HG02885 (cell line): ENCODE measurements around the gene LRRC30.

ENCODE experiments used
- ATAC-seq: cut with Tn5 transposase; IDR thresholded peaks from one replicate; pipeline ENCODE4 v1.9.1; 2021; ENCODE audit warnings: mild to moderate bottlenecking; ENCODE audit not compliant: unreplicated experiment, poor library complexity

The LRRC30 gene

DNA sequence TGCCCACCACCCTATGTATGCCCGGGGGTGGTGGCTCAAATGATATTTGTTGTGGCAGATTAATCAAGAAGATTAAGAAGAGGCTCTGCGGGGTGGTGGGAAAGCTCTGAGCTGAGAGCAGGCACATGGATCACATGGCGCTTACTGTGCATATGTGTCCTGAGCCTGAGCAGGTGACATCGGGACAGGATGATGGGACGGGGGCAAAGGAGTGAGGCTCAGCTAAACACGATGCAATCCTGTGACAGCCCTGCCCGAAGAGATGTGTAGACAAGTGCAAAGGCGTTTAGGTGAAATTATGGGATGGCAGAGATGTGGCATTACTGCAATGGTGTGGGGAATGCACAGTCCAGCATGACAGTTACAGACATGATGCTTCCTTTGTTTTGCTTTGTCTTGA, 6.0 kb downstream of the LRRC30 start:
- ATAC-seq: no peak

DNA sequence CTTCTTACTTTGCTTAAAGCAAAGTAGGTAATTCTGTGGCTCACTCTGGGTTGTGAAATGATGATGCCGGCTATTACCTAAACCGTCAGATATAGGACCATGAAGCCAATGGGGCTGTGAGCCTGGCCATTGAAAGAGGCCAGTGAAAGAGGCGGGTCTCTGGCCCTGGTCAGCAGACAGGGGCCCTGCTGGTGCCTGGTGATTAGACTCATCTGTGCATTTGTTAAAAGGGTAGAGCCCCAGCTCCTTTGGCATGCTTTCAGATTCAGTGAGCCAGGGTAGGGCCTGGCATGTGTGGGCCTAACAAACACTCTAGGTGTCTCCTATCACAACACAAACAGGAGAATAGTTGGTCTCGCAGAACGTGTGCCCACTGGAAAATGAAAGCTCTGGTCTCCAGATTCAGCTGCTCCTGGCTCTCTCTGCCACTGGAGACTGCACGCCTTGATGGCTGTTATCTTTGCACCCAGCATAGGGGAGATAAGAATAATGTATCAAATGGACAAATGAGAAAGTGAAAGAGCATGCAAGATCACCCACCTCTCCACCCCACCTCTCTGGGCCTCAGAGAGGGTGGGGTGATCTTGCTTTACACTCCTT, 6.9 kb downstream of the LRRC30 start:
- ATAC-seq: no peak

DNA sequence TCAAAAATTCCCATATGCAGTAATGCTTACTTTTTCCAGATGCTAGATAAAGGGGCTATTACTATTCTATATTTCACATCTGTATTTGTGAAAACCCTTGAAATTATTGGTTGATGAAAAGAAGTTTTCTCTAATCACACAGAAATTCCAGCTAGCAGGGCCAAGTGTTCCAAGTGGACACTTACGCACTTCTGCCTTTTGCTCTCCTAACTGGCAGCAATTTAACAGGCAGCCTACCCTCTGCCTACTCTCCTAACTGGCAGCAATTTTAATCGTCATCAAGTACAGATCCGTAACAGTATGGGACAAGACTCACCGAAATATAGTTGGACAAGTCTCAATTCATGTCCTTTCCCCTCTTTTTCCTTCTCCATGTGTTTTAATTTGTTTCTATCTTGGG, 12.0 kb downstream of the LRRC30 start:
- no peak for ATAC-seq

DNA sequence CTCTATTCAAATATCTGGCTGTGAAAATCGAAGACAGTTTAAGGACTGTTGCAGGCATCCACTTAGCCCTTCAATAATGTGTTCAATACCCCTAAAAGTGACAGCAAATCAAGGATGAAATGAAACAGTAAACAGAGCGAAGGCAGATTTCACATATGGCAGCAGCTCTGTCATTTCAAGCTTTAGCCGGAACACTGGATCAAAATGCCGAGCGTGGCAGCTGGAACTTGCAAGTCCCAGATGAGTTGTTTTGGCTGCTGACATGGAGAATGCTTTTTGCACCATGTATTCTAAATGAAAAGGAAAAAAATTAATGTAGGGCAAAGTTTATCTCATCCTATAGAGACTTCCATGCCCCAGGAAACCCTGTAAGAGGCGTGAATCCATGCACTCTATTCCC, 18.0 kb downstream of the LRRC30 start:
- ATAC-seq: no peak

DNA sequence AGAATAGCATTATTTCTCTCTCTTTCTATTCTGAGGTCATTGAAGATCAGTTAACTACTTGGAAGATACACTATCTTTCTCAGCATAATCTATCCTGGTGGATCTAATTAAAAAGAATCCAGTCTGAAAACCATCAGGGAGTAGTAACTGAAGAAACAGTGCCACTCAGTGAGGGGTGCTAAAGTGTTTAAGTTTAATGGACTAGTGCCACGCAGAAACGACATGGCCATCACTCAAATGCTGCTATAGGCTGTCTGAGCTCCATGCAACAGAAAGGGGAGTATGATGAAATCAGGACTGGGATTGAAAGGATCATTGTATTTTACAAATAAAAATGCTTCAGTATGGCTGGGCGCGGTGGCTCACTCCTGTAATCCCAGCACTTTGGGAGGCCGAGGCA, 23.3 kb downstream of the LRRC30 start:
- ATAC-seq: no peak

DNA sequence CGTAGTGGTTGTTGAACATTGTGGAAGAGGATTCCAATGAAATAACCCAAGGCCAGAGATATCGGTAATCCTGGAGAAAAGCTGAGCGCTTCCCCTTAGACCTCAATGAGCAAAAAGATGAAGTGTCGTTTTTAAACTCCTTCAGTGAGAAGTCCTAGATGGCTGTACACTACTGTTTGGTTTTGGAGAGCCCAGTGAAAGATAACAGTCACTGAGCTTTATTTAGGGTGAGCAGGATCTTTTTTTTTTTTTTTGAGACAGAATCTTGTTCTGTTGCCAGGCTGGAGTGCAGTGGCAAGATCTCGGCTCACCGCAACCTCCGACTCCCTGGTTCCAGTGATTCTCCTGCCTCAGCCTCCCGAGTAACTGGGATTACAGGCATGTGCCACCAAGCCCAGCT, 24.2 kb downstream of the LRRC30 start:
- ATAC-seq: no peak

DNA sequence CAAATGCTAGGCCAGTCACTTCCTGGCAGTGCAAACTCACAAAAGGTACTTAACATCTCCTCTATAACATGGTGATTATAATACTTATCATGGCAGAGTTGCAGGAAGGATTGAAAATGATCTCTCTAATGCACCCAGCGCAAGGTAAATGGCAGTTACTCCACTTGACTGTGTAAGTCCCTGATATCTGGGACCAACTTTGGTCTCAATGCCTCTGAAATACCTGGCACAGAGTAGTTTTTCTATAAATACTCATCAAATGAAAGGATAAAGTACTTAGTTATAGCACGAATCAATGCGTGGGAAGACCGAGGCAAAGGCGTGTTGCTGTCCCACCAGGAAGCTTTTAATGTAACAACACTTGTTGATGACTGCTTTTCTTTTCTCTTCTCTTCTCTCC, 24.8 kb downstream of the LRRC30 start:
- ATAC-seq: no peak

DNA sequence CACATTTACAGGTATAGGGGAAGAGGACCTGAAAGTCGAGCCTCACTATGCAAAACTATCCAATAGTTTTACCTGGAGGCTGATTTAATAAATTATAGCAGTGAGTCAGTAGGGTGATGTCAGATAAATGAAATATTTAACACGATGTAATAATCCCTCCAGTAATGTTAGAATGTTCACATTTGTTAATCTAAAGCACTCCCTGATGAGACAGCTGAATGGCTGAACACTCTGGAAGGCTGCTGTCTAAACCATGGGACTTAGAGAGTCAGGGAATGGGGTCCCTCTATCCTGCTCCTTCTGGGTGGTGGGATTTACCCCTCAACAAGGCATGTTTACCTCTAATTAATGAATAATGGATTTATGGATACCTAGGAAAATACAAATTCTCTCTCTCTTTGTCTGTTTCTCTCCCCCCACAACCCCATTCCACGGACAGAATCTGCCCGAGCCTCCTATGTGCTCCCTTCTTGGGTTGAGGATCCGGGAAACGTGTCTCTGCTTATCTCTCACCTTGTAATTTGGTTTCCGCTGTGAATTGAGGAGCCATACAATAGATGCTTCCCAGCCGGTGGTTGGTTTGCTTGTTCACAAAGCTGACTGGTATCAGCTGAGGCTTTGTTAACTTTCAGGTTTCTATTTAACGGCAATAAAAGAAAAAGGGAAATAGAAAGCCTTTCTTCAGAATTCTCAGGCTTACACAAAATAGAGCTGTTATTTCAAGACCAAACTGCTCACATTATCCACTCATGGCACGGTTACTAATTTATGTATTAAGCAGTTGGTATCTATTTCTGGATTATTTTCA, 25.9 kb downstream of the LRRC30 start:
- no peak for ATAC-seq

DNA sequence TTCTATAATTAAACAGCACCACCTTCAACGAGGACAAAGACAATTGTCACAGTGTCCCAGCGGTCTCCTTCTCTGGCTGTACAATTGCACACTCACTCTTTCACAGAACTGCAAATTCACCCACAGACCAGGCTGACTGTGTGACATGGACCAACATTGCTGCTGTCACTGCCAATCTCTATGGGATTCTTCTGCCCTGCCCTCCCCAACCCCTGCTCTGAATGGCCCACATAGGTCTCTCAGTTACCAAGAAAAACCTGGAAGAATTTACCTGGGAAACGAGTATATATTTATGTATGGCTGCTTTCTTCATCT, 26.5 kb downstream of the LRRC30 start:
- no peak for ATAC-seq

DNA sequence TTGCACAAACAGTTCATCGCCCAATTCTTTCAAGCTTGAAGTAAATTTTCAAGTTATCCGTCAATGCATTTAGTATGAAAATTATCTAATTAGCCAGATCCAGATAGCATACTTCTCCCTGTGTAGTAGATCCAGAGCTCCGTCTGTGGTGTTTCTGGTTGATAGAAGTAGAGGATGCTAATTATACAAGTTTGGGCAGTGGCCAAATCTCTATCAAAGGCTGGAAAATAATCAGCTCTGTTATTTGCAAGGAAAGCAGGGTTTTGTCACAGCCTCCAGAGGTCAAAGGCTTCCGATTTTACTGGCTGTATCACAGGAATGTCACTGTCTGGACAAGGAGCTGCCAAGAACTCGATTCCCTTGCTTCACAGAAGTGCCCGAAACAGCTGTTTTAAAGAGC, 28.6 kb downstream of the LRRC30 start:
- ATAC-seq: no peak

DNA sequence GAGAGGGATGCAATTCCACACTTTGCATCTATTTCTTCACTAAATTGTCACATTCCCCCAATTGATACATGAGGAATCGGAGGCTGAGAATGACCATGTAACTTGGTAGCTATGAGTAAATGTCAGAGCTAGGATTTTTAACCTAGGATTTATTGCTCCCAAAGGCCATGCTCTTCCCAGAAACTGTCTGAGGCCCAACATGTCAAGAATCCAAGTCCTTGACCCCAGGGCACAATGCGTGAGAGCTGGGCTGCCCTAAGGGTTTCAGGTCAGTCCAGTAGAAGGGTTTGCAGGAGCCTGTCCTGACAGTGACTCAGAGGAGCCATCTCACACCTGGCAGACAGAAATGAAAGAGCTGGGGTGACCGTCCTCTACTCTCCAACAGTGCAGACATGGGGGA, 30.3 kb downstream of the LRRC30 start:
- no peak for ATAC-seq

DNA sequence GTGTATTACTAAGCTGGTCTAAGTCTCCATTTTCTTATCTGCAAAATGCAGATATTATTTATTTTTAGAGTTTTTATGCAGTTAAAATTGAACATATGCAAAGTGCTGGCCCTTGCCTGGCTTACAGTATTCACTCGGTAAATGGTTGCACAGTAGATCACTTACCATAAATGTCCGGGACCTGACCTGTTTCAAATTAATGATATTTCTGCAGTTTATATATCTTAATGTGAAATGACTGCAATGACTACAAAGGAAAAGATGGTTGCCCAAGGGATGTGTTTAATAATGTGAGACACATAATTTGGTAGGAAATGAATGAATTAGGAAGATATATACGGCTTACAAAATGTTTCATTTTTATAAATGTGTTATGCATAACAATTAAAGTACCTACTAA, 37.1 kb downstream of the LRRC30 start:
- ATAC-seq: no peak

DNA sequence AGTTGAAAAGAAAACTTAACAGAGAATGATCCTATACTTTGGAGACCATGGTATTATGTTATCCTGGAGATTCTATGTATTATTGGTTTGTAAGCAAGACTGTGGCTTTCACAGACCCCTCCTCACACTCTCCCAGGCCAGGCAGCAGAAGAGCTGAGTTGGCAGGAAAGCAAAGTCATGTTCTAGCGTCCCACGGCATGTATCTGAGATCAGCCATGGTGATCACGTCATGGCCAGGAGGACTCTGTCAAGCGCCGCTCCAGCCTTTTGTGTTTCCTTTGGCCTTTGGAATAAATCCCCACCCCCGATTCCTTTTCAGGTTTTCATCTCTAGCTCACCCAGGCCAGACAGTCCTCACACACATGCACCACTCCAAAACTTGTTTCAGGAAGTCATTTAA, 39.1 kb downstream of the LRRC30 start:
- no peak for ATAC-seq

DNA sequence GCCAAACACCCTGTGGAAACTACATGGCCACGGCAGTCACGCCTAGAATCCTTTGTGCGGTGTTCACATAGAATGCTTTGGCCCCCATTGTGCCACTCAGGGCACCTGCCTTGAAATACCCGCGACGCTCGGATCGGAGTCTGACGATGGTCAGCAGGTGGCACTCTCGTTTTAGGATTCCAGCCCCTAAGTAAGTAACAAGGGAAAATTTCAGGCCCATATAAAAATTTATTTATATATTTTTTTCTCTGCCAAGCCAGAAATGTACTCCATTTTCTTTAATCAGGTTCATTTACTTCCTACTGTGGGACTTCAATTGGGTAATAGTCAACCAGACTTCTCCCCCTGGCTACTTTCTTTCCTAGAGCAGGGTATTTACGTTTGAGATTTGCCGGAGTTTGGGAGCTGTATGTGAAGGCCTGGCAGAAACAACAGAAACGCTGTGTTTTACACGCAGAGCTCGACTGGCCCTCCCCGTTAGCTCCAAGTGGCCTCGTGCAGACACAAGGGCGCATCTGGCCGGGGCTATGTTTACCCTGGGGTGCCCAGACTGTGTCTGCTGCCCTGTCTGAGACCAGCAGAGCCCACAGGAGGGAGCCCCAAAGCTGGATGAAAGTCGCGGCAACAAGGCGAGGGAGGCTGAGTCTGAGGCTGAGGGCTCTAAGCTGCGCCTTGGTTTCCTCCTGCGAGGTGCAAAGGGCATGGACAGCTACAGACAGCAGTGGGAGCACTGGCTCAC, 41.6 kb downstream of the LRRC30 start:
- no peak for ATAC-seq

DNA sequence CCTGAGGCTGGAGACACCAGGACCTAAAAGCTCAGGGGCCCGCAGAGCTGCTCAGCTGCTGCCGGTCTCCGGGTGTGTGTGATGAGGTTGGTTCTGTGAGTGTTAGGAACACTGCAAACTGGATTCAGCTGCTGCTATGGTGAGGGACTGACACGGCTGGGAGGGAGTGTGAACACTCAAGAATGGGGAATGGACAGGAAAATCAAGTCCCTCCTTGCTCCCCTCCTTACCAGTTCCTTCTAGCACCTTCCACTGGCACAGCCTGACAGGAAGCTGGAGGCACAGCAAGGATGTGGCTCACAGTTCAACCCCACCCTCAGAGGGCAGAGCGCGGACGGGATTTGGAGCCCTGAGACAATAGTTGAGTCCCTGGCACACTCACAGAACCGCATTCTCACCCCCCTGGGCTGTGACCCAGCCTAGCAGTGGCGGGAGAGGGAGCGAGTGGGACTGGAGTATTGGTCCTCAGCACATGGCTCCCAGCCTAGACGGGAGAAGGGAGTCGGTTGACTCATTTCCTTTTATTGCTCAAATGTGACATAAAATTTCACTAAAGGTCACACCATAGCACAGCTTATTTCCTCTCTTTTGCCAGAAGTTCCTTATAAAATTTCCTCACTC, 42.5 kb downstream of the LRRC30 start:
- ATAC-seq: no peak

DNA sequence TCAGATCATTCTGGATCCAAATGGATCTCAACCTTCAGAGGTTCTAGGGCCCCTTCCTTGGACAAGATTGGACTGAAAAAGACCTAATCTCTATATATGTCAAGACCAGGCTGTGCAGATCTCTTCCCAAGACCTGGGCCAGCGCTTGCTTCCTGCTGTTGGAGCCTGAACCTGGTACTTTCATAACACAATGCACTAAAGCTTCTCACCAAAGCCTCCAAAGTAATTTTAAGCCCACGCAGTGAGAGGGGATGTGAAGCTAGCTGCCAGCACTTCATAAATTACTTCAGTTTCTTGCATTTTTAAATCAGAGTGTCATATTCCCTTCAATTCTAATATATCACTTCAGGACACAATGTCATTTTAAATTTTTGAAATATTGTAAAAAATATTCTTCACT, 50.7 kb downstream of the LRRC30 start:
- ATAC-seq: no peak
